IMR-90 (cell line): ENCODE results near the gene CACNA2D1. TPM values are rescaled to one million over a fixed set of nuclear protein-coding genes. Genes with fewer than 3 reads are reported as not detected.

Experiments
- ATAC-seq: fragments of 200-7000 bp; cut with Tn5 transposase; 2 replicates; pipeline ENCODE4 v1.9.1; 2020; ENCODE audit warnings: low read depth, mild to moderate bottlenecking, moderate library complexity
- BruUV-seq: library from RNA; stranded (reverse); fragments of 400-500 nt; replicated peaks from 2 replicates; lab custom pipeline; 2021; lab: Mats Ljungman, UMichigan
- CTCF ChIA-PET: fragments of 300-600 bp; formaldehyde crosslinking; extraction: SDS; loops from one replicate; lab custom pipeline; 2021; ENCODE audit warnings: antibody characterized with exemption; lab: Yijun Ruan, JAX
- POLR2A ChIA-PET: fragments of 300-600 bp; sonication (Branson Sonifier 250); formaldehyde crosslinking; loops from one replicate; lab custom pipeline; 2022; ENCODE audit warnings: antibody characterized with exemption; ENCODE audit not compliant: unreplicated experiment; lab: Charles Lee
- DNase-seq: peaks from one replicate; pipeline ENCODE4 v3.0.0; 2013
- H2AFZ ChIP-seq: replicated peaks from 2 replicates; pipeline ENCODE3; 2013; ENCODE audit warnings: low read length, mild to moderate bottlenecking; ENCODE audit not compliant: poor library complexity
- H2AK5ac ChIP-seq: 2 replicates; pipeline ENCODE4 v1.6.1; 2013; ENCODE audit warnings: low read depth, low read length, inconsistent platforms
- H2AK9ac ChIP-seq: replicated peaks from 2 replicates; pipeline ENCODE3; 2013; ENCODE audit warnings: mild to moderate bottlenecking, low read depth, low read length, moderate library complexity; ENCODE audit not compliant: poor library complexity
- H2BK120ac ChIP-seq: 2 replicates; pipeline ENCODE4 v1.6.1; 2013; ENCODE audit warnings: low read depth, low read length, inconsistent platforms
- H2BK15ac ChIP-seq: 3 replicates; pipeline ENCODE4 v1.6.1; 2013; ENCODE audit warnings: low read depth, low read length, inconsistent platforms
- H2BK20ac ChIP-seq: 2 replicates; pipeline ENCODE4 v1.6.1; 2013; ENCODE audit warnings: low read depth, mild to moderate bottlenecking, inconsistent platforms, low read length, moderate library complexity
- H2BK5ac ChIP-seq: 2 replicates; pipeline ENCODE4 v1.6.1; 2013; ENCODE audit warnings: mild to moderate bottlenecking, low read depth, low read length, inconsistent platforms; ENCODE audit not compliant: poor library complexity, severe bottlenecking
- H3K14ac ChIP-seq: replicated peaks from 2 replicates; pipeline ENCODE4 v1.6.1; 2013; ENCODE audit warnings: low read depth, low read length, inconsistent platforms
- H3K18ac ChIP-seq: 2 replicates; pipeline ENCODE4 v1.6.1; 2013; ENCODE audit warnings: low read depth, low read length, control low read depth
- H3K23ac ChIP-seq: 2 replicates; pipeline ENCODE4 v1.6.1; 2013; ENCODE audit warnings: low read depth, low read length, inconsistent platforms
- H3K27ac ChIP-seq: 2 replicates; pipeline ENCODE4 v1.5.1; 2013; ENCODE audit warnings: mild to moderate bottlenecking, control low read depth, low read length; ENCODE audit not compliant: insufficient read depth
- H3K27me3 ChIP-seq: 2 replicates; pipeline ENCODE4 v1.6.1; 2013; ENCODE audit warnings: low read length; ENCODE audit not compliant: control insufficient read depth, insufficient read depth
- H3K36me3 ChIP-seq: 2 replicates; pipeline ENCODE4 v1.6.1; 2013; ENCODE audit warnings: low read length, mixed read lengths; ENCODE audit not compliant: control insufficient read depth, insufficient read depth
- H3K4ac ChIP-seq: 2 replicates; pipeline ENCODE4 v1.6.1; 2013; ENCODE audit warnings: low read depth, low read length, inconsistent platforms
- H3K4me1 ChIP-seq: 2 replicates; pipeline ENCODE4 v1.6.1; 2013; ENCODE audit warnings: low read length, mixed read lengths; ENCODE audit not compliant: control insufficient read depth, insufficient read depth
- H3K4me2 ChIP-seq: 2 replicates; pipeline ENCODE4 v1.6.1; 2013; ENCODE audit warnings: low read depth, mild to moderate bottlenecking, control low read depth, low read length, moderate library complexity
- H3K4me3 ChIP-seq: 2 replicates; pipeline ENCODE4 v1.5.1; 2013; ENCODE audit warnings: low read depth, mild to moderate bottlenecking, control low read depth, low read length, moderate library complexity; ENCODE audit not compliant: insufficient read depth
- H3K56ac ChIP-seq: 2 replicates; pipeline ENCODE4 v1.6.1; 2013; ENCODE audit warnings: low read length, inconsistent platforms; ENCODE audit not compliant: insufficient read depth; ENCODE audit errors: extremely low read depth
- H3K79me1 ChIP-seq, 2 experiments: 2 replicates each; pipeline ENCODE4 v1.6.1; 2013; ENCODE audit warnings: low read length in 2 of 2, inconsistent platforms in 1 of 2, low read depth in 1 of 2
- H3K9ac ChIP-seq: 2 replicates; pipeline ENCODE4 v1.6.1; 2013; ENCODE audit warnings: low read depth, low read length, control low read depth
- H3K9me1 ChIP-seq: 2 replicates; pipeline ENCODE4 v1.6.1; 2013; ENCODE audit warnings: low read length, inconsistent platforms; ENCODE audit not compliant: insufficient read depth
- H3K9me3 ChIP-seq: 2 replicates; pipeline ENCODE4 v1.6.1; 2013; ENCODE audit warnings: low read length; ENCODE audit not compliant: control insufficient read depth, insufficient read depth
- H4K20me1 ChIP-seq: 2 replicates; pipeline ENCODE4 v1.6.1; 2013; ENCODE audit warnings: low read length, inconsistent platforms; ENCODE audit not compliant: insufficient read depth
- H4K5ac ChIP-seq: 2 replicates; pipeline ENCODE4 v1.6.1; 2013; ENCODE audit warnings: mild to moderate bottlenecking, low read depth, low read length, control low read depth
- H4K8ac ChIP-seq, 2 experiments: 2 replicates each; pipeline ENCODE4 v1.6.1; 2013; ENCODE audit warnings: low read depth in 2 of 2, low read length in 2 of 2, control low read depth in 1 of 2, inconsistent platforms in 1 of 2
- H4K91ac ChIP-seq: 2 replicates; pipeline ENCODE4 v1.6.1; 2013; ENCODE audit warnings: low read depth, low read length, inconsistent platforms; ENCODE audit not compliant: insufficient read depth
- BHLHE40 ChIP-seq: fragments of 150-350 bp; IDR thresholded peaks from 2 replicates; pipeline ENCODE4 v1.6.1; 2016; ENCODE audit warnings: mild to moderate bottlenecking, low read depth, low read length
- CEBPB ChIP-seq: IDR thresholded peaks from 2 replicates; pipeline ENCODE4 v1.6.1; 2012; ENCODE audit warnings: low read depth, low read length, improper control_type of control experiment
- MAFK ChIP-seq: IDR thresholded peaks from 2 replicates; pipeline ENCODE4 v1.6.1; 2012; ENCODE audit warnings: low read depth, low read length, improper control_type of control experiment
- NFE2L2 ChIP-seq: fragments of 150-350 bp; IDR thresholded peaks from 2 replicates; pipeline ENCODE4 v1.6.1; 2016; ENCODE audit warnings: low read depth, mild to moderate bottlenecking, low read length
- POLR2A ChIP-seq: IDR thresholded peaks from 2 replicates; pipeline ENCODE4 v1.6.1; 2012; ENCODE audit warnings: mild to moderate bottlenecking, low read depth, low read length
- RCOR1 ChIP-seq: IDR thresholded peaks from 2 replicates; pipeline ENCODE4 v1.6.1; 2012; ENCODE audit warnings: mild to moderate bottlenecking, low read length, improper control_type of control experiment; ENCODE audit not compliant: insufficient replicate concordance
- SMC3 ChIP-seq: fragments of 150-350 bp; IDR thresholded peaks from 2 replicates; pipeline ENCODE4 v1.6.1; 2016; ENCODE audit warnings: low read depth, mild to moderate bottlenecking, antibody characterized with exemption, low read length, moderate library complexity
- WGBS, 2 experiments: methylation state at CpG; one replicate each; pipeline versions ENCODE4 v1.1.5 to v1.1.7; 2013; ENCODE audit warnings: missing lambda C conversion rate in 2 of 2; ENCODE audit not compliant: insufficient read length in 1 of 2; ENCODE audit errors: extremely low coverage in 2 of 2; 5-methylcytosine and 5-hydroxymethylcytosine counted together
- dilution Hi-C: fragments of 300-500 bp; cut with HindIII; formaldehyde crosslinking; loops from one replicate; pipeline ENCODE4 v1.14.3; 2018; ENCODE audit warnings: low sequenced_read_pairs; ENCODE audit not compliant: unreplicated experiment
- in situ Hi-C: fragments of 300-500 bp; cut with MboI; formaldehyde crosslinking; loops from 3 replicates; pipeline ENCODE4 v1.14.3; 2019; ENCODE audit warnings: low sequenced_read_pairs, inconsistent platforms, mixed read lengths
- intact Hi-C: fragments of 100-400 bp; cut with micrococcal nuclease; formaldehyde crosslinking; loops from 2 replicates; pipeline ENCODE4 v1.10.0; 2022
- polyA plus RNA-seq, 3 experiments: library from polyadenylated mRNA; depleted of rRNA; stranded (reverse); fragments of >200 nt; gene quantifications; 2 replicates each; pipeline ENCODE4 v1.2.3, GENCODE V29; 2012; ENCODE audit warnings: low replicate concordance in 1 of 3
- total RNA-seq: library from RNA; depleted of rRNA; stranded (reverse); fragments of >200 nt; gene quantifications from 2 replicates; pipeline ENCODE4 v1.2.3, GENCODE V29; 2012
- TF ChIP-seq, protein P1 (sequence below): fragments of 150-350 bp; IDR thresholded peaks from 2 replicates; pipeline ENCODE4 v1.6.1; 2017; ENCODE audit warnings: mild to moderate bottlenecking, antibody characterized with exemption, low read length, low read depth
- TF ChIP-seq, protein P2 (sequence below): conservative IDR thresholded peaks from 2 replicates; pipeline ENCODE4 v1.5.1; 2012; ENCODE audit warnings: mild to moderate bottlenecking, low read depth, low read length, improper control_type of control experiment

Gene CACNA2D1
- total and polyA plus RNA-seq, 2 of the 4 experiments (the other 2 are of a cell fraction) = 5.8 to 21.9 TPM

GRCh38 chr7:82435769-82436168 lies 7.8 kb downstream of the CACNA2D1 start:
- no peak overlapping the region for H3K9ac ChIP-seq
- no peak overlapping the region for H3K4me3 ChIP-seq
- peaks cover 2% of the 10 kb centered on the region; the same call in 1 of the 2 replicates for H3K4me1 ChIP-seq
- H2BK120ac ChIP-seq = no peak overlapping the region
- CTCF ChIA-PET = interaction anchor here (0.6 to 0.7 kb wide), 2 partner anchors 110 to 288 kb away, joined by 3 read pairs; no protein-coding TSS in a partner anchor
- no peak overlapping the region for H3K23ac ChIP-seq
- H3K9me1 ChIP-seq = no peaks in the 10 kb centered on the region; the same call in none of the 2 replicates
- POLR2A ChIA-PET = no interaction called here
- H3K4ac ChIP-seq = no peak overlapping the region
- dilution Hi-C loops (no loop called here), in situ Hi-C loops (no loop called here), intact Hi-C loops (loop anchor here (2.0 kb wide), 1 partner anchor 267 kb away; no protein-coding TSS in a partner anchor)
- peaks cover 17 to 25% of the 10 kb centered on the region in 2 experiments; a peak in 3 of 4 replicates for H3K79me1 ChIP-seq
- H4K8ac ChIP-seq = no peak overlapping the region
- H4K91ac ChIP-seq = no peak overlapping the region
- no peak overlapping the region for H2AK9ac ChIP-seq
- H3K9me3 ChIP-seq = no peaks in the 10 kb centered on the region
- H2BK15ac ChIP-seq = no peak overlapping the region
- no peaks in the 10 kb centered on the region for H3K27me3 ChIP-seq
- H2AFZ ChIP-seq = no peak overlapping the region
- no peak overlapping the region for H2AK5ac ChIP-seq
- no peak overlapping the region for H3K27ac ChIP-seq
- H3K18ac ChIP-seq = no peak overlapping the region
- no peak for DNase-seq
- H3K56ac ChIP-seq = no peak overlapping the region
- TF ChIP-seq, protein P1, sequence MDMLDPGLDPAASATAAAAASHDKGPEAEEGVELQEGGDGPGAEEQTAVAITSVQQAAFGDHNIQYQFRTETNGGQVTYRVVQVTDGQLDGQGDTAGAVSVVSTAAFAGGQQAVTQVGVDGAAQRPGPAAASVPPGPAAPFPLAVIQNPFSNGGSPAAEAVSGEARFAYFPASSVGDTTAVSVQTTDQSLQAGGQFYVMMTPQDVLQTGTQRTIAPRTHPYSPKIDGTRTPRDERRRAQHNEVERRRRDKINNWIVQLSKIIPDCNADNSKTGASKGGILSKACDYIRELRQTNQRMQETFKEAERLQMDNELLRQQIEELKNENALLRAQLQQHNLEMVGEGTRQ = no peak
- TF ChIP-seq POLR2A (no peak), BHLHE40 (no peak), CEBPB (no peak), SMC3 (no peak), MAFK (no peak), RCOR1 (no peak), NFE2L2 (no peak)
- TF ChIP-seq, protein P2, sequence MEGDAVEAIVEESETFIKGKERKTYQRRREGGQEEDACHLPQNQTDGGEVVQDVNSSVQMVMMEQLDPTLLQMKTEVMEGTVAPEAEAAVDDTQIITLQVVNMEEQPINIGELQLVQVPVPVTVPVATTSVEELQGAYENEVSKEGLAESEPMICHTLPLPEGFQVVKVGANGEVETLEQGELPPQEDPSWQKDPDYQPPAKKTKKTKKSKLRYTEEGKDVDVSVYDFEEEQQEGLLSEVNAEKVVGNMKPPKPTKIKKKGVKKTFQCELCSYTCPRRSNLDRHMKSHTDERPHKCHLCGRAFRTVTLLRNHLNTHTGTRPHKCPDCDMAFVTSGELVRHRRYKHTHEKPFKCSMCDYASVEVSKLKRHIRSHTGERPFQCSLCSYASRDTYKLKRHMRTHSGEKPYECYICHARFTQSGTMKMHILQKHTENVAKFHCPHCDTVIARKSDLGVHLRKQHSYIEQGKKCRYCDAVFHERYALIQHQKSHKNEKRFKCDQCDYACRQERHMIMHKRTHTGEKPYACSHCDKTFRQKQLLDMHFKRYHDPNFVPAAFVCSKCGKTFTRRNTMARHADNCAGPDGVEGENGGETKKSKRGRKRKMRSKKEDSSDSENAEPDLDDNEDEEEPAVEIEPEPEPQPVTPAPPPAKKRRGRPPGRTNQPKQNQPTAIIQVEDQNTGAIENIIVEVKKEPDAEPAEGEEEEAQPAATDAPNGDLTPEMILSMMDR = no peak
- H3K4me2 ChIP-seq = no peak overlapping the region
- H4K5ac ChIP-seq = no peak overlapping the region
- H3K14ac ChIP-seq = no peak overlapping the region
- H2BK5ac ChIP-seq = no peak overlapping the region
- 80% methylated on average over 1 of the region's 5 CpGs; no CpG with 5 or more reads in 1 of the 2 experiments for WGBS, 2 experiments
- H2BK20ac ChIP-seq = no peak overlapping the region
- ATAC-seq = no peak
- peaks cover 2% of the 10 kb centered on the region; the same call in 1 of the 2 replicates for H4K20me1 ChIP-seq
- no TSS peak for BruUV-seq
- H3K36me3 ChIP-seq = no peaks in the 10 kb centered on the region
